SK-N-DZ (cell line): ENCODE data around the gene LRRTM4. TPM values are rescaled to one million over a fixed set of nuclear protein-coding genes. Genes with fewer than 3 reads are reported as not detected.

Experiments used
- DNase-seq: peaks from one replicate; pipeline ENCODE4 v3.0.0-alpha.2; 2015; ENCODE audit warnings: low spot score
- polyA plus RNA-seq, 2 experiments: library from polyadenylated mRNA; depleted of rRNA; stranded (reverse); fragments of >200 nt; gene quantifications; 2 replicates each; pipeline ENCODE4 v1.2.3, GENCODE V29; 2014

The LRRTM4 gene
- 0.05 TPM in 1 of 2 replicates, not detected in the other for polyA plus RNA-seq (2014; cell fraction: cytosol; rRNA removed)
- 0.04 TPM in 1 of 2 replicates, not detected in the other for polyA plus RNA-seq (2014; cell fraction: nucleus; rRNA removed)

DNA sequence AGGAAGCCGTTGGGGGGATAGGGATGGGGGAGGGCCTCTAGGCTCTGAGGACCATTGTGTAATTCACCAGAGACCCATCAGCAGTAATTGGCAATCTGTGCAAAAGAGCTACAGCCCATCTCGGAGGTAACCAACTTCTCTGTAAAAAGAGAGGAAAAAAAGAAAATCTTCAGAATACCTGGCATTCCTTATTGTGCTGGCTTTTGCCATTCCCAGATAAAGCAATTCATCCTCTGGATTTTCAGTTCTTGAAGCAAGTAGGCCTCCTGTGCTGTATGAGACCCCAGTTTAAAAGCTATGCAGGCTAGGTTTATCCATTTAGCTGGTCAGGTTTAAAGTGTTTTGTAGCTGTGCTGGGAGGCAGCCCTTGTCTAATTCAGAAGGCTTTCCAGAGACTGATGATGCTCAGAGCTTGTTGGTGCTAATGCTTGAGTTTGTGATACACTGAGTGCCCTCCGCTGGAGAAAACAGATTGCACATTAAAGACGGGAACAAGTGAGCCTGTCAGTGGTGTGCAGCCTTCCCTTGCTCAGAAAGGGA, at the start of gene LRRTM4:
TSS of gene LRRTM4 (minus strand) at position 446 of the 540 bp plus-strand sequence.
- DNase-seq: peak; percentile 78

DNA sequence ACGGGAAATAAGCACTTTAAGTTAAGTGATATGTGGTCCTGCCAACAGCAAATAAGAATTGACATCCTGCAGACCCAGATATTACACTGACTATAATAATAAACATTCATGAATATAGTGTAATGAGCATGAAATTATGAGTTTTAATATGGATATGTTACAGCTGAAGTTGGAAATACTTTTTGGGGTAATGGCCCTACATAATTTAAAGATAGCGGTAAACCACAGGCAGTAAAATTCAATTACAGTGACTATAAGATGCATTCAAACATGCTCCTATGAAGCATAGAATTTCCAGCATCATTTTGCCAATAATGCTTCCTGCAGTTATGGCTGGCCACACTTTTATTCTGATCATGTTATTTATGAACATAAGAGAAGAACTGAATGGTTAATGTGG, 49.4 kb upstream of the LRRTM4 start:
- DNase-seq: no peak

DNA sequence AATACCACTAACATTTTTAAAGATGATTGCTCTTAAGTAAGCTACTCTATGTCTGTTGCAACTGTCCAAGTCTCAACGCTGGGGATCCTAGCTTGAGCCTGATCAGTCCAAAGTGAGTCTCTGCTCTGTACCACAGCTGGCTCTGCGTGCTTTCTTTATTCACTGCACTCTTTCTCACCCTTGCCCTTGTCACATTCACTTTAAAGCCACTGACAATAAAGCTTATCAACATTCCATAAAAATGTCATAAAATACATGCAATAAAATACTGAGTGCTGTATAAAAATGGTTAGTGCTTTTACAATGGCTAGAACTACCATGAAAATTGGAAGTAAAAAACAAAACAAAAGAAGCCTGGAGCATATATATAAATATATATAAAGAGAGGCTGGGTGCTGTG, 45.5 kb upstream of the LRRTM4 start:
- no peak for DNase-seq

DNA sequence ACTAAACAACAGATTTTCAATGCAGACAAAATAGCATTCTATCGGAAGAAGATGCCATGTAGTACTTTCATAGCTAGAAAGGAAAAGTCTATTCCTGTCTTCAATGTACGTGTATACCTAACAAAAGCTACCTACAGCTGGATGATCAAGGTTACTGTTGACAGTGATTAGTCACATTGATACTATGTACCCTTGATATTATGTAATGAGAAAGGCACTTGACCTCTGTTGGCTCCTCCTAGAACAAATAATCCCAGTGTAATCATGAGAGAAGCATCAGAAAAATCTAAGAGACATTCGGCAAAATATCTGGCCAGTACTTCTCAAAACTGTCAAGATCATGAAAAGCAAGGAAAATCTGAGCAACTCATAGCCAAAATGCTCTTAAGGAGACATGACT, 44.4 kb upstream of the LRRTM4 start:
- DNase-seq: no peak

DNA sequence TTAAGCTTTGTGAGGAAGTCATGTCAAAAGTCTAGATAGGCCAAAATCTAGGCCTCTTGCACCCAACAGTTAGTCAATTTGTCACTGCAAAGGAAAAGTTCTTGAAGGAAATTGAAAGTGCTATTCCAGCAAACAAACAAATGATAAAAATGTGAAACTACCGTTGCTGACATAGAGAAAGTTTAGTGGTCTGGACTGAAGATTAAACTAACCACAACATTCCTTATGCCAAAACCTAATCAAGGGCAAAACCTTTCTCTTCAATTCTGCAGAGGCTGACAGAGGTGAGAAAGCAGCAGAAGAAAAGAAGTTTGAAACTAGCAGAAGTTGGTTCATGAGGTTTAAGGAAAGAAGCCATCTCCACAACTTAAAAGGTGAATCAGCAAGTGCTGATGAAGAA, 44.0 kb upstream of the LRRTM4 start:
- no peak for DNase-seq

DNA sequence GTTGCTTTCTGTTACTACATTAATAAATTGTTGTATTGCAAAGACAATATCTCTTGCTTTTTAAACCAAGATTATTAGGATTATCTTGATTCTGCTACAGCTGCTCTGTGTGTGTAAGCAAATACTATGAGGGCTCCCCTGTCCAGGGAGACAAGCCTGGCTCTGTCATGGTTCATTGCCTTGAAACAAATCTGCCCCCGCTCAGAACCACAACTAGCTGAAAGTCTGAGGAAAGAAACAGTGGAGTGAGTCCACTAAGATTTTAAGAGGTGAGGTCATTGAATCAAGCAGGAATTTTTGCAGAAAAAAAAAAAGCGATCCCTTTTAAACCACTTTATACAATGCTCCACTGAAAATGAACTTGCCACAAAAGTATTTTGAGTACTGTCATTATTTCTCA, 30.8 kb upstream of the LRRTM4 start:
- no peak for DNase-seq

DNA sequence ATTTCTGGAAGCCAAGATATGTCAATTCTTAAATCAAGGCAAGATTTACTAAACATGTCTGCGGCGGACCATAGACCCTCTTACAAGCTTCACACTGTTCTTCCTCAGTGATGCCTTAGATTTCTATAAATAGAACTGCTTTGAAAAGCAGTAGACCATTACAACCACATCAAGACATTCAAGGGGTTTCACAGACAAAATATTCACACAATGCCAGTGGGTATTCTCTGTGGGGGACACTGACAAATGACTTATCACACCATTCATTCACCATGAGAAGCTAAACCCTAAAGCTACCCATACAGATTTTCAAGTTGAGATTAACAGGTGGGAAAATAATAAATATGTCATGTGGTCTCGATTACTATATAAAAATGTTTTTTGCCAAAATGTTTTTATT, 15.9 kb upstream of the LRRTM4 start:
- no peak for DNase-seq

DNA sequence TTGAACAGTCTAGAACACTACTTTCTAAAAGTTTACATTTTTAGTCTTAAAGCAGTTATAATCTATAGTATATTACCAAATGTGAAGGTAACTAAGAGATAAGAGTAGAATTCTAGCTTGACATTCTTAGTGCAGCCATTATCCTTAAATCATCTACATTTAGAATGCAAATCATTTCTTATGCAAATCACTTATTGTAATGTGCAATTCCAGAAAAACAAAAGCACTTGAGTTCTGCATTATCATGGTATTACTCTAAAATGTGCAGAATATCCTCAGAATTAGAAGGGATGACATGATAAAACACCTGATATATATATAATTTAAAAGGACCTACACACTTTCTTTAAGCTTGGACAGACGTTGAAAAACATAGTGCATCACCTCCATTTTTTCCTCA, 712 bp upstream of the LRRTM4 start:
- DNase-seq: no peak

DNA sequence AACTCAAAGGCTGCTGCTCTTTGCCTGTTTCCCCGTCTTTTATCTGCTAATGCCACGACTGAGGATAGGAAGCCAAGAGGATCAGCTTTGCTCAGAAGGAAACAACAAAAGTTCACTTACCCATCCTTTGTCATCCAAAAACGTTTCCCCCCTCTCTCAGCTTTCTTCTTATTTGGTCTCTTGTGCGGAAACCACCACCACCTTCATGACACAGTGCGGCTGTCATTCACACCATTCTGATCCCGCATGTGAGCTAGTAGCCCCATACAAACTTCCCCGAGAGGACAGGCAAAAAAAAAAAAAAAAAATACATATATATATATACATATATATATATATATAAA, 656 bp downstream of the LRRTM4 start:
- no peak for DNase-seq

DNA sequence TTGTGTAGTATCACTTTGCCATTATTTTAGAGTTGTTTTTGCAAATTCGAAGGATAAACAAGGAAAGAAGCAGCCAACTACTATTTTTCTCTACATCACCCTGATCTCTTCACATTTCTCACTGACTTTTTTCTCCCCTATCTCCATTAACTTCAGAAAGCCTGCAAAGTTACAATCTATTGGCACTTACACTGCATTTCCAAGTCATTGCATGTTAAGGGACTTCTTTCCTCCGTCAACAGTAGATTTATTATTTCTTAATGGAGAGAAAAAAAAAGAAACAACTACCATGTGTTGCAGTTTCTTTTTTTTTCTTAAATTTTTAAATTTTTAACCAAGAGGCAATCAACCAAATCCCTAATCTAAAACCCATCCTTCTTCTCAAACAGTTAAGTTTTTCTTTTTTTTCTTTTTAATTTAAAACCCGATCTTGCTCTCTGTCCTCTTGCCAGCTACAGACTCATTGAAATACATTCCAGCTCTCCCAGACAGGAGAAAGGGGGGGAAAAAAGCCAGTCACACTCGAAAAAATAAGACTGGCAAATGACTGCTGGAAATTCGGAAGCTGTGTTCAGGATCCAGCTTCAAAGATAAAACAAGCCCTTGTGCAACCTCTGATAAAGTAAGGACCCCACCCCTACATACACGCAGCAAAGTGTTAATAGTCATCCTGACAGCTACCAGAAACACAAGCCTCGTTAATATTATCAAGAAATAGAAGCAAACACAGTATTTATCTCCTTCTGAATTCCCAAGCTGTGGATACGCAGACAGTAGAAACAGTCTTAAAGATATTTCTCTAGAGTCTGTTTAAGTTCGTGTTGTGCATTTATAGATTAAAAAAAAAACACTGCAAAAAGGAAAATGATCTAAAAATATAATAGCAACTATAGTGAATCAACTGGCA, 1.3 kb downstream of the LRRTM4 start:
- DNase-seq: no peak

DNA sequence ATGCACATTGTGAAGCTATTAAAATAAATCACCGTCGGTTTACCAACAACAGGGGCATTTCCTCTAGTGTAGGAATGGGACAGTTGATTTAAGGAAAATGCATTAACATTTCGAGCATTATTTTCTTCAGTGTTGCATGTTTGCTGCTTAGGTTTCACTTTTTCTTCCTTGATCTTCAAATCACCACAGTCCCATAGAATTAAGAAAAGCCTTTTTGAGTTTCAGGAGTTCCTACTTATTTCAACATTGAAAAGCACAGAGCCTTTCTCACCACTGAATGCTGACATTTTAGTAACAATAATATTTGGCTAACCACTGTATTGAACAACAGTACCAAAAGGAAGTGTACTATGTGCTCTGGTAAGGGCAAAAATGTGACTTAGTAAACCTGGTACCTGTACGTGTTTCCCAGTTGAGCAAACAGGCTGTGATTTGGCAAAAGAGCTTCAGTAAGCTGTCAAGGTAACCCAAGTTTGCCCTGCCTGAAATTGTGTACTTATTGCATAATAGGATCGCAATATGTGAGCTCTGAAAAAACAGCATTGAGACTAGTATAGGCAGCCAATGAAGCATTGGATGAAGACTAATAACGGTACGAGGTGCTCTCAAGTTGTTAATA, 2.2 kb downstream of the LRRTM4 start:
- no peak for DNase-seq

DNA sequence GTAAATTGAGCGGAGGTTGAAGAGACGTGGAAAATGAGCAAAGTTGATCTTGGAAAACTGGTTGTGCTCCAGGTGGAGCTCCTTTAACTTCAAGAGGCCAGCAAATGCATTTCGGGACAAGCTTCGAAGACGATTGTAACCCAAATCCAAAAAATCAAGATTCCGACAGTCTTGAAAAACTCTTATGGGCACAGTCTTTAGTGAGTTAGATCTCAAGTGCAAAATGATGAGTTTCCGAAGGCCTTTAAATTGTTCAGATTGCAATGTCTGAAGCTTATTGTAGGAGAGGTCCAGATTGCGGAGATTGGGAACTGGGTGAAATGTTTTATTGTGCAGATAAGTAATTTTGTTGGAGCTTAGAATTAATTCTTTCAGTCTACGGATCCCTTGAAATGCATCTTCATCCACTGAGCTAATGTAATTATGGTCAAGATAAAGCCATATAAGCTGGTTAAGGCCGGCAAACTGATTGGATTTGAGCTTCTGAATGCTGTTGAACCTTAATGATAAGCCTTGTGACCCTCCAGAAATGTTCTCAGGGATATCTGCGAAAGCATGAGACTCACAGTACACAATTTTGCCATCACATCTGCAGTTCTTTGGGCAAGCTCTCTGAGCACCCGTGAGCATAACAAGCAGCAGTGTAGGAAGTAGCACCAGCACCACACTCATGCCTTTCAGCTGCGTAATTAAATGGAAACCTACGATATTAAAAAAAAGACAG, 2.9 kb downstream of the LRRTM4 start:
- peak; percentile 88 for DNase-seq

DNA sequence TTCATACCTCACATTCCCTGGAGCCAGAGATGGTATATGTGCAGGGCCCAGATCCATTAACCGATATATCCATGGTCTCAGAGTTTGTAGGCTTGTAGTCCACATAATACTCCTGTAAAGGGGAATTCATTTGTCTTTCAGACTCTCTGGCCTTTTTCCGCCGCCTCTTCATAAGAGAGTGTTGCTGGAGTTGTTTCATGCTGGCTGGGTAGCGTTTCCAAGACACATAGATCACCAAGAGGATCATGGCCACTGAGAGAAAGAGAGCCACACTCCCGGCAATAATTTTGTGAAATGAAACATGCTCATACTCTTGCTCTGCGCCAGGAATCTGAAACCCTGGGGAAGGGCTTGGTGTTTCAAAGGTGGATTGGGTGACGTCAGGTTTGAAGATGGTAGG, 3.9 kb downstream of the LRRTM4 start:
- no peak for DNase-seq

DNA sequence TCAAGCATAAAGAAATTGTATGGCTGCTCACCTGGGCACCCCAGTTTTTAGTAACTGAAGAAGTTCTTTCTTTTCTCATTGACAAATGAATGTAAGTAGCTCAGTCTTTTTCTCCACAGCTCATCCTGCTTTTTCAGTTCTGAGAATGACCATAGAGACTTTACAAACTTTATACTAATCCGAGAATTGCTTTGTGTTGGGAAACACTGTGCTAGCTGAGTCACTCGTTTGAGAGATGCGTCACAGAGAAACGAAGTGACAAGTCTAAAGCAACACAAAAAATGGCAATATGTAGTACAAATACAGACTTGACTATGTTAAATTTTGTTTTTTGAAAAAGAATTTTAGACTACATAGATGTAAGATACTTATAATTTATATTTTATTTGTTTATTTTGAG, 9.0 kb downstream of the LRRTM4 start:
- no peak for DNase-seq

DNA sequence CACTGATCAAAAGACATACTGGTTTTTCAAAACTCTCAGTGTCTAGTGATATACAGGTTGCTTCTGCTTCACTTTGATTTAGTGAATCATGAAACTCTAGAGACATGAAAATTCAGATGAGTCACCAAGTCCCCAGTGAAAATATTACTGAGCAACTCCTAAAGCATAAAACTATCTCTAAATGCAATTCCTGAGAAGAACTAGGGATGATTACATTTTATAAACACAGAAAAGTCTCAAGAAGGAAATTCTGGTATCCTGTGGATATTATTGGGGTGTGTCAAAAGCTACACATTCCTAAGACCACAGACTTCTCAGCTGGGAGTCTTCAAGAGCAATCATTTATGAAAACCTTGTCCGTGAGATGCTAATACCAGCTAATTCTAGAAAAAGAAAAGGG, 9.7 kb downstream of the LRRTM4 start:
- no peak for DNase-seq

DNA sequence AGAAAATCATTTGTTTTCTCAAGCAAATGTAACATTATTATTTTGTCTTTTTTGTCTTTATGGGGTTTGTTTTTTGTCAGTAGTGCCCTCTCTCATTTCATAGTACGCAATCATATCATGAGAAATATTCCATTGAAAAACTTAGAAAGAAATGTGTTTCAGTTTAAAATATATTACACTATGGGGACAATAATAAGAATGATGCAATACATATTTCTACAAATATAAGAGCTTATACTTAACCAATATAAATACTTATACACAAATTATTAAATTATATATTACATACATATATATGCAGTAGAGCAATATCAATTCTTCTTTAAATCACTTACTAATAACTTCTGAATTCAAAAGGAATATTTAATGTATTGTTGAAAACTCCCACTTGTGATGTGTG, 13.7 kb downstream of the LRRTM4 start:
- no peak for DNase-seq

DNA sequence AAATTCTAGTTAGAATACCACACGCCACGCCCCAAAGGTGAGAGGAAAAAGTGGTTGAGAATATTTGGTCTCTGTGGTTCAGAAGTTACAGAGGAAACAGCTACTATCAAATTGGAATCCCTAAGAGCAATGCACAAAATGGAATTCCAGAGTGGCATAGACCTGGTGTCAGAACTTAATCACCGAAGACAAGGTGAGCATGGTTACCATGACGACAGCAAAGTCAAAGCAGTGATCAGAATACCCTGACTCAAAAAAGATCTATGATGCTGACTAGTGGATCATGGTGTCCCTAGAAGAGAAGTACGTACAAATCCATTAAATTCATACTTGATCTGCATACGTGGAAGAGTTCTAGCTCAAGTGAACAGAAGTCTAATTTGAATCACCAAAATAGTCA, 14.5 kb downstream of the LRRTM4 start:
- DNase-seq: no peak

DNA sequence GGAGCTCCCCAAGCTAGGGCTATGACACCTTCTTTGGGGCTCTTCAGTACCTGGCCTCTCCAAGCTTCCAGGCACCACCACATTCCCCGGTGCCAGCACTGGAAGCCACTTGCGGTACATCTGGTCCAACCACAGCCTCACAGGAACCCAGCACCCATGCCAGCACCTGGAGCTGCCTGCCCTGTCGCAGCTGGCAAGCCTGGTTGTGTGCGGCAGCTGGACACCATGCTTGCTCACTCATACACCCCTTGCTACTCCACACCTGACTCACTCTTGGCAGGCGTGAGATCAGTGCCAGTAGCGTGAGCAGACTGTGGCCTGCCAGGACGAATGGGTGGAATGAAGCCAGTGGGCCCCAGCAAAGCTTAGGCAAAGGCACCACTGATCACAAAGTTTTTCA, 34.0 kb downstream of the LRRTM4 start:
- DNase-seq: no peak

DNA sequence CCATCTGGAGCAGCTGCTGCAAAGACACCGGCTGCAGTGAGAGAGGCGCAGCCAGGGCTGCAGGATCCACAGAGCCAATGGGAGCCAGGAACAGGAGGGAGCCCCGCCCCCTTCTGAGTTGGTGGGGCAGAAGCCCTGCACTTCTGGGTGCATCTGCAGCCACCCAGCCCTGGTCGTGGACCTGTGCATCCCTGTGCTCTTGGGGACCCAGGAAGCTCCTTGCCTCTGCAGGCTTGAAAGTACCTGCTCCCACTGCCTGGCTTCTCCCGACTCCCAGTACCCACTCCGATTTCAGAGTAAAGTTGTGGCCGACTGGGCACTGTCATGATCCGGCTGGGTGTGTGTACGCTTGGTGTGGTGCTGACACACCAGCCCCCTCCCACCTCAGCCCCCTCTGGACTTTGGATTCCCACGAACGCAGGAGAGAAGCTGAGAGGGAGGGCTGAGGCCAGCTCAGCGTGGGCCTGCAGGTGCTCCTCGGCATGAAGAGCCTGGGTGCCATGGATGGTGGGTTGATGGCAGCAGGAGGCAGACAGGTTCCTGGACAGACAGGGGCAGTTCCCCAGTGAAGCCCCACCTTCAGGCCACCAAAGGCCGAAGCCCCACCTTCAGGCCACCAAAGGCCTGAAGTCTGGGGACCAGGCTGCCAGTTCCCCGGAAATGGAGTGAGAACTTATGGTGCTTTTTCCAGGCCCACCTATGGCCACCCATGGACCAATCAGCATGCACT, 34.9 kb downstream of the LRRTM4 start:
- peak; percentile 49 for DNase-seq

DNA sequence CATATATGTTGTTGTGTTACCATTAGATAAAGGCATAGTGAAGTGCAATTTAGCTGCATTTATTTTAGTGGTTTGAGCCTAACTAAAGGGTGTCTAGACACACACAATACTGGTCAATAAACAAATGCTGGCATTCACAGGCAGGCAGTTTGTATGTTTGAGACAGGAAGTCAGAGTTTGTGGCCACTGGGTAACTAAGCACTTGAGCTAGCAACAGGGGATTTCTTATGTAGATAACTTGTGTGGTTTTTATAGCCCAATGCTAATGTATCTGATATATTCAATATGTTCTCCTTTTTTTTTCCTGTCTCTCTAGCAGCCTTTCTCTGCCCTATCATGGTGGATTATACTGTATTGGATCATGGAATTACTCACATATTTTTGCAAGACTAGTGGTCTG, 38.1 kb downstream of the LRRTM4 start:
- no peak for DNase-seq

DNA sequence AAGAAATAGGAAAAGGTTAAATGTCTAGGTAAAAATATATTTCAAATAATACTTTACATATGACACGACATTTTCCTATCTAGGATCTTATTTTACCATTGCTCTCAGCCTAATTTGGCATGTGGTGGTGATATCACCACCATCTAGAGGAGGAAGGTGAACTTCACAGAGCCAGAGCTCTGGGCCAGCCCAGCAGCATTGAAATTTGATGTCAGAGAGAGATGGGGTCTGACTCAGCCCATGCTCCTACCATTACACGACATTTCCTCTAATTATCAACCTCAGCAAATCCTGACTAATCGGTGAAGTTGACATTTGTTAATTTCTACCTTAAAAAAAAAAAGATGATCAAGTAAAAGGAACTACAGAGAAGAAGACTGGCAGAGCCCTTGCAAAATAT, 42.3 kb downstream of the LRRTM4 start:
- no peak for DNase-seq

DNA sequence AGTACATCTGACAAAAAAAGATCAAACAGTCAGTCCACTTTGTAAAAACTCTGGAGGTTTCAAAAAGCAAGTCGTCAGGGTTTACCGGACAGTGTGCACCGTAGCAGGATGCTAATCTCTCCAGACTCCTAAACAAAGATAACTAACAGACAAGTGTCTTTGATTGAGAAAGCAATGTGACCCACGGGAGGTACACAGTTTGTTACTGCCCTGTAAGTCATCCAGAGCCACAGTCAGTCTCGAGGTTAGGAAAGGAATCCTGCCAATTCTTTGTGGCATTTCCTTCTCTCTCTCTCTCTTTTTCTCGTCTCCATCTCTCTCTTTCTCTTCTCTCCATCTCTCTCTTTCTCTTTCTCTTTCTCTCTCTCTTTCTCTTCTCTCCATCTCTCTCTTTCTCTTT, 42.8 kb downstream of the LRRTM4 start:
- no peak for DNase-seq
